ENCODE data around the gene SPINK8. TPM values are rescaled to one million over a fixed set of nuclear protein-coding genes. Genes with fewer than 3 reads are reported as not detected.

Gene SPINK8
- total RNA-seq, 2 donors from 2014 or later = not detected

DNA sequence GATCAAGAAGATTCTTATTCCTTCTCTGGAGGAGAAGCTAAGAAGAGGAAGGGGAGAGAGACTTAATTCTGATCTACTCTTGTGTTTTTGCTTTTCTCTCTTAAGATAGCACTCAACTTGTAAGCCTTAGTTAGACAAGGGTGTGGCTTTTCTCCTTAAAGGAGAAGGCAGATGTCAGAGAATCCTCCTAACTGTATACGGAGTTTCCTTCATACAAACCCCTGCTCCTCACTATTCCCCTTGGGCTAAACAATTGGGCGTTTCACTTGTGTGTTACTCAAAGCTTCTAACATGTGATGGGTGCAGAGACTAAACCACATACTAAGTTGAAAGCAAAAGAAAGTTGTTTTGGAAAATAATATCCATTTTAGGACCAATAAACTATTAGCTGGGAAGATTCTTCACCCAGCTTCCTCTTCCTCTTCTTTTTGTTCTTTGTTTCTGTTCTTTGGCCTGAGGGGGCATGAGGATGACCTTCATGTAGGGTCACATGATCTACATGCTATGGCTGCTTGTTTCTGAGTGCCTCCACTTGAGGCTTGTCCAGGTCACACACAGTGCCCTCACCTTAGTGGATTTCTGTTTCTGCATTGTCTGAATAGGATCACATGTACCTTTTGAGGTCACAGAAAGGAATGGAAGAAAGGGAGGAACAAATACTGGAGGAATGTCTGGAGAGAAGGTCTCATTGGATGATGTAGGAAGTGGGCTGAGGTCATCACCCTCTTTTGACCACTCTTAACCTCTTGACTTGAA is 14.6 kb downstream of the SPINK8 start:
- intact Hi-C loops (cut with DNase I) = no loop called here
- Histone ChIP-seq H3K9ac (ENCODE audit: low read depth in 2 of 2, low read length in 2 of 2) (no peak overlapping the region), H3K27me3 (no peaks in the 10 kb centered on the region), H3K4me3 (no peak overlapping the region), H3K36me3 (no peaks in the 10 kb centered on the region), H3K9me3 (no peaks in the 10 kb centered on the region), H3K27ac (no peak overlapping the region), H3K4me1 (no peaks in the 10 kb centered on the region)
- DNase-seq = no peak
- TF ChIP-seq CTCF (IDR thresholded peaks at IDR 0.05) = no peak

DNA sequence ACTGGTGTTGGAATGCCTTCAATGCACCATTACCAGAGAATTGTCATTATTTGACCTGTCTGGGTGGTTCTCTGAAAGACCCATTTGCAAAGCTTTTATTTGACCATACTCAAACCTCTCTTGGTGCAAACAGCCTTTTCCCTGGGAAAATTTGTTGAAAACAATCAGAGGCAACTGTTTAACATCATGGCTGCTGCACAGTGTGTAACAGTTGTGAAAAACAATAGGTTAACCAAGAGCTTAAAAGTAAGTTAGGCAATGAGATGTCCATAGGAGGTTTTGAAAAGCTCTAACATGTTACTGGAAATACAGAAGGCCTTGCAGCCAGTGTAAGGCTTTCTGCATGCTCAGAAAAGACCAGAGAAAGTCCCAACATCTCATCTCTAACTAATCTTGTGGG is 18.9 kb downstream of the SPINK8 start:
- Histone ChIP-seq H3K36me3 (no peaks in the 10 kb centered on the region), H3K4me1 (no peaks in the 10 kb centered on the region), H3K27ac (no peak overlapping the region), H3K4me3 (no peak overlapping the region), H3K9me3 (no peaks in the 10 kb centered on the region), H3K27me3 (no peaks in the 10 kb centered on the region), H3K9ac (ENCODE audit: low read depth in 2 of 2, low read length in 2 of 2) (no peak overlapping the region)
- TF ChIP-seq CTCF (IDR thresholded peaks at IDR 0.05) = no peak
- no peak for DNase-seq
- intact Hi-C loops (cut with DNase I) = no loop called here

- intact Hi-C loops (cut with DNase I) = no loop called here
- Histone ChIP-seq H3K27me3 (no peaks in the 10 kb centered on the region), H3K9me3 (no peaks in the 10 kb centered on the region), H3K27ac (no peak overlapping the region), H3K36me3 (no peaks in the 10 kb centered on the region), H3K4me1 (no peaks in the 10 kb centered on the region), H3K9ac (ENCODE audit: low read depth in 2 of 2, low read length in 2 of 2) (no peak overlapping the region), H3K4me3 (no peak overlapping the region)
- TF ChIP-seq CTCF (IDR thresholded peaks at IDR 0.05) = no peak
- no peak for DNase-seq
These were observed 26.5 kb downstream of the SPINK8 start for GRCh38 chr3:48306860-48307530.

DNA sequence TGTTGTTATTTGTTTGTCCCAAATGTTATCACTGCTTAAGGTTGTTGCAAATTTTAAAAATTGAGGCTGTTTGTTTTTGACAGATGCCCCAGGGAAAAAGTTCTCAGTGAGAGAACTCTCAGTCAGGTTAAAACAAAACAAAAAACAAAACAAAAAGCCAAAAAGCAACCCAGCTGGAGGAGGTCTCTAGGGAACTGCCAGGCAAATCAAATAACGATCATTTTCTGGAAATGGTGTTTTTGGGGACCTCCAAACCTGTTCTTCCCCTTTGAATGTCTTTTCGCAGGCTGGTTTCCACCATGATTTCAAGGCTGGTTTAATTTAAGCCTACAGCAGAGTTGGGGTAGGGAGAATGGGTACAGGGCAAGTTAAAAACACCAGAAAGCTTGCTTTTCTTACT is 27.2 kb downstream of the SPINK8 start:
- H3K9me3 ChIP-seq = no peaks in the 10 kb centered on the region
- intact Hi-C loops (cut with DNase I) = no loop called here
- TF ChIP-seq CTCF (IDR thresholded peaks at IDR 0.05) = no peak
- no peak for DNase-seq
- H3K27ac ChIP-seq = no peak overlapping the region
- H3K4me1 ChIP-seq = no peaks in the 10 kb centered on the region
- no peak overlapping the region for H3K9ac ChIP-seq (ENCODE audit: low read depth in 2 of 2, low read length in 2 of 2)
- no peaks in the 10 kb centered on the region for H3K36me3 ChIP-seq
- H3K4me3 ChIP-seq = no peak overlapping the region
- H3K27me3 ChIP-seq = no peaks in the 10 kb centered on the region

GRCh38 chr3:48305396-48305795 is 28.1 kb downstream of the SPINK8 start:
- no peaks in the 10 kb centered on the region for H3K9me3 ChIP-seq
- peaks cover 2% of the 10 kb centered on the region for H3K4me1 ChIP-seq
- no peaks in the 10 kb centered on the region for H3K27me3 ChIP-seq
- no peak for DNase-seq
- no peaks in the 10 kb centered on the region for H3K36me3 ChIP-seq
- no peak overlapping the region for H3K4me3 ChIP-seq
- no peak overlapping the region for H3K27ac ChIP-seq
- intact Hi-C loops (cut with DNase I) = no loop called here
- TF ChIP-seq CTCF (IDR thresholded peaks at IDR 0.05) = no peak
- H3K9ac ChIP-seq (ENCODE audit: low read depth in 2 of 2, low read length in 2 of 2) = no peak overlapping the region
